Activated CD8-positive, alpha-beta T cell treated with anti-CD3 and anti-CD28 coated beads, Interleukin-2, amount 10 ng/mL, durations not matched to agents 7 days and 5 days (primary cell): ENCODE data around the gene ANKRD17. TPM values are rescaled to one million over a fixed set of nuclear protein-coding genes. Genes with fewer than 3 reads are reported as not detected.

Source experiments
- ATAC-seq: fragments of 150-1000 bp; cut with Tn5 transposase; one replicate; pipeline ENCODE4 v1.10.0; 2021; ENCODE audit warnings: moderate library complexity
- CTCF ChIA-PET: fragments of 350-600 bp; sonication (Branson Sonifier 250); formaldehyde crosslinking; loops from one replicate; lab custom pipeline; 2021; ENCODE audit warnings: antibody characterized with exemption; lab: Charles Lee
- POLR2A ChIA-PET: fragments of 350-600 bp; sonication (Branson Sonifier 250); formaldehyde crosslinking; loops from one replicate; lab custom pipeline; 2021; ENCODE audit warnings: antibody characterized with exemption; lab: Charles Lee
- DNase-seq: peaks from one replicate; pipeline ENCODE4 v3.0.0-alpha.2; 2020
- H3K27ac Mint-ChIP-seq: one replicate; pipeline ENCODE4 v1.8.0; 2021; ENCODE audit warnings: mild to moderate bottlenecking, mixed read lengths
- H3K27me3 Mint-ChIP-seq: one replicate; pipeline ENCODE4 v1.8.0; 2021; ENCODE audit warnings: low read depth, mixed read lengths
- H3K36me3 Mint-ChIP-seq: one replicate; pipeline ENCODE4 v1.8.0; 2021; ENCODE audit warnings: low read depth, mixed read lengths
- H3K4me1 Mint-ChIP-seq: one replicate; pipeline ENCODE4 v1.8.0; 2021; ENCODE audit warnings: low read depth, mixed read lengths
- H3K4me3 Mint-ChIP-seq: one replicate; pipeline ENCODE4 v1.8.0; 2021; ENCODE audit warnings: mild to moderate bottlenecking, mixed read lengths
- H3K9me3 Mint-ChIP-seq: one replicate; pipeline ENCODE4 v1.8.0; 2022; ENCODE audit warnings: mixed read lengths; ENCODE audit not compliant: insufficient read depth
- total RNA-seq, 2 experiments: library from RNA; stranded (reverse); gene quantifications; one replicate each; pipeline ENCODE4 v1.2.3, GENCODE V29; 2021

ANKRD17 gene
- total RNA-seq, 2 experiments from 2014 or later, result 45.8 to 46.6 TPM

DNA sequence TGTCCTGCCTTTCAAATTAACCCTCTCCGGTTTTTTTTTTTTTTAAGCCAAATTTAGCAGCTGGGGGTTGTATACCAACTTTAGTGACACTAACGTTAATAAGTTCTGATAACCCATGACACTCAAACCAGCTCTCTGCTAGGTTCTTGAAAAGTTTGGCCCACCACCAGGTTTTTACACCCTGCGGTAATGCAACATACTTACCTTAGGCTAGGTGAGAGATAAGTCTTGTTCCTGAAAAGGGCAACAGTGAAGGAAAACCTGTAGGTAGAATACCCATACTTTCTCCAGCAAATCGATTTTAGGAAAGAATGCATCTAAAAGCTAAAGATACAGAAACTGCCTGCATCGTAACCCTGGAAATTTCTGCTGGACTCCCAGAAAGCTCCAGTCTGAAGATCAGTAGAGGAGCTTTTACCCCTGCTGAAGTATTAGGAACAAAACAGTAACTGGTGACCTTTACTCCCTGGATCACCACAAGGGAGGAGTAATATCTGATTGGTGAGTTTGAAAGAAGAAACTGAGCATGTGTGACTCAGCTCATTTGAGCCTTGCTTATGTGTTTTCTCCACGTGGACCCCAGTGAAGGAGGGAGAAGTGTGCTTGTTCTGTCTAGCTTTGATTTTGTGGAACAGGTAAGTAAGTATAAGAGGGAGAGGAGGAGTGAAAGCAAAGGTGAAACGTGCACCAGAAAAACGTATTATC is 154.6 kb downstream of the ANKRD17 start:
- ATAC-seq (no peak), DNase-seq (no peak)
- ChIA-PET CTCF (interaction anchor here (0.6 to 2.4 kb wide), 5 partner anchors 9 to 156 kb away, joined by 3 to 9 read pairs (median 4); no protein-coding TSS in a partner anchor), POLR2A (interaction anchor here (1.3 kb wide), 1 partner anchor 14 kb away, joined by 3 read pairs; no protein-coding TSS in a partner anchor)
- Mint-ChIP-seq H3K4me1 (peaks cover 3% of the 10 kb centered on the region), H3K36me3 (peaks cover 22% of the 10 kb centered on the region), H3K27me3 (no peaks in the 10 kb centered on the region), H3K9me3 (no peaks in the 10 kb centered on the region), H3K27ac (no peak overlapping the region), H3K4me3 (no peak overlapping the region)

DNA sequence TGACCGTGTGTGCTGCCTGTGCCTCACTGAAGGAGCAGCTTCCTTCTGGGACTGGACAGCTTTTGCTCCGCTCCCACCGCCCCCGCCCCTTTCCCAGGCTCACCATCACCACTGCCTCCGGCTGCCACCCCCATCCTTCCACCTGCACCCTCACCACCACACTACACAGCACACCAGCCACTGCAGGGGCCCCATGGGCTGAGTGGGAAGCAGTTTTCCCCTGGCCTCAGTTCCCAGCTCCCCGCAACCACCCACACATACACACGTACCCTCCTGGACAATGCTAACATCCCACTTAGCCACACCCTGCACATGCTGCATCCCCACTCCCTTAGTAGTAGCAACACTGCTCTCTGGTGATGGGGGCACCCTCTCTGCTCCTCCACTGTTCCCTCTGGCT is 159.5 kb downstream of the ANKRD17 start:
- peaks cover under 1% of the 10 kb centered on the region for H3K4me1 Mint-ChIP-seq
- CTCF ChIA-PET, result no interaction called here
- H3K27ac Mint-ChIP-seq, result no peak overlapping the region
- H3K36me3 Mint-ChIP-seq, result peaks cover 25% of the 10 kb centered on the region
- ATAC-seq (no peak), DNase-seq (no peak)
- no peaks in the 10 kb centered on the region for H3K27me3 Mint-ChIP-seq
- POLR2A ChIA-PET, result no interaction called here
- H3K9me3 Mint-ChIP-seq, result no peaks in the 10 kb centered on the region
- H3K4me3 Mint-ChIP-seq, result no peak overlapping the region

DNA sequence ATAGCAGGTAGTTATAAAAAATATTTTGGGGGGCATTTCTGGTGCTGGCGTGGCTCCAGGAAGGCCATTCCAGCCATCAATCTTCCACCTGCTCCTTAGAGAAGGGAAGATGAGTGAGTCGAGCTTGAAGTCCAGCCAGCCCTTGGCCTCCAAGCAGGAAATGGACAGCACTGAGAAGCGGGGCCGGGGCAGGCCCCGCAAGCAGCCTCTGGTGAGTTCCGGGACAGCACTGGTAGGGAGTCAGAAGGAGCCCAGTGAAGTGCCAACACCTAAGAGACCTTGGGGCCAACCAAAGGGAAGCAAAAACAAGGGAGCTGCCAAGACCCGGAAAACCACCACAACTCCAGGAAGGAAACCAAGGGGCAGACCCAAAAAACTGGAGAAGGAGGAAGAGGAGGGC is 159.9 kb downstream of the ANKRD17 start:
- CTCF ChIA-PET, result no interaction called here
- Mint-ChIP-seq H3K4me3 (no peak overlapping the region), H3K27me3 (no peaks in the 10 kb centered on the region), H3K27ac (no peak overlapping the region), H3K4me1 (no peaks in the 10 kb centered on the region), H3K36me3 (peaks cover 25% of the 10 kb centered on the region), H3K9me3 (no peaks in the 10 kb centered on the region)
- DNase-seq, result no peak
- POLR2A ChIA-PET, result no interaction called here
- ATAC-seq, result no peak

DNA sequence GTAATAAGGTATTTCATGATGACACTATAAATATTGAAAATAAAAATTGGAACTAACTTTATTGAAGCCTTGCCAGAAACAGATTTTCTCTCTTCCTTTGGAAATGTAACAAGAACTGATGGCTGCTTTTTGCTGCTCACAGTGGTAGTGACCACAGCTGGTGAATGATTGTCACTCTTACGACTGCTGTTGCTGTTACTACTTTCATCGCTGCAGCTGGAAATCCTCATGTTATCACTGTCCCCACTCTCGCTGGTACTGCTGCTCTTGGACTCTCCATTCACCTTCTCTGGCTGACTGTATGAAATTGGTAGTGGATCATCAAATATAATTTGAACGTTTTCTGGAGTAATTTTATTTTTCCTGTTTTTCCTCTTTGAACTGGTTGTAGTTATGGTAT is 160.6 kb downstream of the ANKRD17 start:
- Mint-ChIP-seq H3K9me3 (no peaks in the 10 kb centered on the region), H3K36me3 (peaks cover 24% of the 10 kb centered on the region), H3K4me1 (no peaks in the 10 kb centered on the region), H3K27ac (no peak overlapping the region), H3K27me3 (no peaks in the 10 kb centered on the region), H3K4me3 (no peak overlapping the region)
- ChIA-PET POLR2A (interaction anchor here (0.6 to 1.1 kb wide), 4 partner anchors 28 to 160 kb away, joined by 3 to 5 read pairs (median 4); partner anchors contain the start of gene ANKRD17), CTCF (no interaction called here)
- ATAC-seq (no peak), DNase-seq (no peak)

DNA sequence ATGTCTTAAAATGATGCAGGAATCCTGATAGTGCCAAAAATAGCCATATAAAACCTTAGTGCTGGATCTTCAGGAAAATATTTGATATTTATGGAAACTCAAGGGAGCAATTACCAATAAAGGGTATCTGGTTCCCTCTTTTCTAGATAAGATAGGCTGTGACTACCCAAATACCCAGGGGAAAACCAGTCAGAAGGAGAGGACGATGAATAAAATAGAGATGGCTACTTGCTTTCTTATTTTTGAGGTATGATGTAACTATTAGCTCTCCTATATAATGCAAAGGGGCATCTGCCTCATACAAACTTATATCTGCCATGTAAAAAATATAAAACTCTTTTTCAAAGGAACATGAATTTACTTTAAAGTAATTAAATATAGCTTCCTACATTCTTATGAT is 165.7 kb downstream of the ANKRD17 start:
- ChIA-PET POLR2A (no interaction called here), CTCF (no interaction called here)
- Mint-ChIP-seq H3K9me3 (no peaks in the 10 kb centered on the region), H3K27ac (no peak overlapping the region), H3K4me1 (no peaks in the 10 kb centered on the region), H3K27me3 (no peaks in the 10 kb centered on the region), H3K4me3 (no peak overlapping the region), H3K36me3 (peaks cover 32% of the 10 kb centered on the region)
- DNase-seq (no peak), ATAC-seq (no peak)

DNA sequence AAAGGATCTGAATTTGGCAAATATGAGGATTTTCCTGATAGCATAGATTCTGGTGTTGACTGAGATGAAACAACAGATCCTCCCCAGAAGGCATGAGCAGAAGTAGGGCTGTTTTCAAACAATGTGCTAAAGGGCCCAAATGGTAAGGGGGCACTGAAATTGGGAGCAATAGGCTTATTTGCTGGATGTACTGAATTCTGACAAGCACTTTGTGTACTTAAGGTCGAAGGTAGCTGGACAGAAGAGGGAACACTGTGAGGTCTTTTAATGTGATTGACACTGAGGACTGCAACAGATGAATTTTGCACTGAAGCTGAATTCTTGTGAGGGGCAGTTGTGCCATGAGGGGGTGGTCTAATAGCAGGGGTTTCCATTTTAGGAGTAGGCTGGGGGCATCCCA is 167.9 kb downstream of the ANKRD17 start:
- DNase-seq (no peak), ATAC-seq (no peak)
- Mint-ChIP-seq H3K4me1 (peaks cover 7% of the 10 kb centered on the region), H3K27me3 (no peaks in the 10 kb centered on the region), H3K4me3 (no peak overlapping the region), H3K36me3 (peaks cover 38% of the 10 kb centered on the region), H3K9me3 (no peaks in the 10 kb centered on the region), H3K27ac (peak overlapping the region; percentile 26)
- ChIA-PET POLR2A (interaction anchor here (1.3 kb wide), 1 partner anchor 169 kb away, joined by 4 read pairs; no protein-coding TSS in a partner anchor), CTCF (interaction anchor here (1.1 to 2.6 kb wide), 2 partner anchors 14 to 167 kb away, joined by 4 to 11 read pairs; partner anchors contain the start of gene ANKRD17)

DNA sequence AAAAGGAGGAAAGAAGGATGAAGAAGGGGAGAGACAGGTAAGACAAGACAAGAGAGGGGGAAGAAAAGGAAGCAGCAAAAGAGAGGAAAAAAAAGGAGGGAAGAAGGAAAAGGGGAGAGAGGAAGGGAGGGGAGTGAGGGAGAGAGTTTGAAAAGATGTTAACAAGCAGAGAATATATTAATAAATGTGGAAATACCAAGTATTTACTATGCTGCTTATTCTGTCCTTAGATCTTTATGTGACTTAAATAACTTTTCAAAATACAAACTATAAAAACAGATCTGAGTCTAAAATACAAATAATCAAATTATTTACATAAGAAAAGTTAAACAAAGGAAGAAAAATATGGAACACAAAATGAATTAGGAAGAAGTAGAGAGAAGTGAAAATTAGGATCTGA is 170.7 kb downstream of the ANKRD17 start:
- peaks cover 7% of the 10 kb centered on the region for H3K4me1 Mint-ChIP-seq
- CTCF ChIA-PET, result interaction anchor here (1.5 to 2.5 kb wide), 2 partner anchors 16 to 169 kb away, joined by 5 to 9 read pairs; no protein-coding TSS in a partner anchor
- H3K27me3 Mint-ChIP-seq, result no peaks in the 10 kb centered on the region
- peaks cover 42% of the 10 kb centered on the region for H3K36me3 Mint-ChIP-seq
- no peak for DNase-seq
- H3K4me3 Mint-ChIP-seq, result no peak overlapping the region
- POLR2A ChIA-PET, result no interaction called here
- no peak overlapping the region for H3K27ac Mint-ChIP-seq
- no peaks in the 10 kb centered on the region for H3K9me3 Mint-ChIP-seq
- no peak for ATAC-seq

DNA sequence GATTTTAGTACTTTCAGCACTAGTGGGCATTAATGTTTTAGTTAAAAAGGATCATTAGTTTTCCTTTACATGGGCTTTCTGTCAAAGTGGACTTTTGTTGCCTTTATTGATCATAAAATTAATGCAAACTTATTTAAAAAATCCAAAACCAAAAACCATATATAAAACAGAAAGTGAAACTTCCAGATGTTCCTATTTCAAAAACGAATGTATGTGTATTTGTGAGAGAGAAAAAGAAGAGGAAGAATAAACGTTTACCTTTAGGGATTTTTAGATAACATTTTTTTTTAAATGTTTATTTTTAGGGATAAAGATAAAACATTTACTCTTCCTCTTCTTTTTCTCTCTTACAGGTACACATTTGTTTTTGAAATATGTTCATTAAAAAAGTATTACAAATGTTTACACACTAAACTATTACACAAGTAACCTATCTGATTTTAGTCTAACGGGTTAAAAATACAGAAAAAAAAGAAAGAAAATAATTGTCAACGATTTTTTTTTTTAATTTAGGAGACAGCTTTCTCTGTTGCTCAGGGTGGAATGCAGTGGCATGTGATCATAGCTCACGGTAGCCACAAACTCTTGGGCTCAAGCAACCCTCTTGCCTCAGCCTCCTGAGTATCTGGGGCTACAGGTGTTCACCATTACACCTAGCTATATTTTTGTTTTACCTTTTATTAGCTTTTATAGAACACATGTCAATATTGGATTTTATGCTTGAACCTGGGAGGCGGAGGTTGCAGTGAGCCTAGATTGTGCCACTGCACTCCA is 172.3 kb downstream of the ANKRD17 start:
- Mint-ChIP-seq H3K27ac (peak overlapping the region; percentile 49), H3K4me3 (peak overlapping the region; percentile 46), H3K9me3 (no peaks in the 10 kb centered on the region), H3K4me1 (peaks cover 7% of the 10 kb centered on the region), H3K27me3 (no peaks in the 10 kb centered on the region), H3K36me3 (peaks cover 41% of the 10 kb centered on the region)
- peak; percentile 74 for ATAC-seq
- no peak for DNase-seq
- POLR2A ChIA-PET, result interaction anchor here (1.1 kb wide), 1 partner anchor 16 kb away, joined by 6 read pairs; no protein-coding TSS in a partner anchor
- CTCF ChIA-PET, result interaction anchor here (0.6 to 1.5 kb wide), 2 partner anchors 16 to 170 kb away, joined by 4 to 5 read pairs; no protein-coding TSS in a partner anchor

DNA sequence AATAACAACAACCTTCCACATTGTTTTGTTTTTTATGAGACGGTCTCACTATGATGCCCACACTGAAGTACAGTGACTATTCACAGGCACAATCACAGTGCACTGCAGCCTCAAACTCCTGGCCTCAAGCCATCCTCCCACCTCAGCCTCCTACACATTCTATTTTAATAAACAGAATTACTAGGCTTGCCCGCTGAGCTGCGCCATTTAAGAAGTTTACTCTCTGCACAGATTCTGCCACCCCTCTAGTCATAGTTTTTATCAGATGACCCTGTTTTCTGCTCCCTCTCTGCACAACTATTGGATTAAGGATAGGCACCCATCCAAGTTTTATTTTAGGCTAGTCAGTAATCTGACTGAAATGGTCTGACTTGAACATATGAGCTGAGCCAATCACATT is 177.8 kb downstream of the ANKRD17 start:
- DNase-seq (no peak), ATAC-seq (no peak)
- Mint-ChIP-seq H3K27ac (peak overlapping the region; percentile 11), H3K4me3 (no peak overlapping the region), H3K4me1 (peaks cover 4% of the 10 kb centered on the region), H3K9me3 (no peaks in the 10 kb centered on the region), H3K27me3 (no peaks in the 10 kb centered on the region), H3K36me3 (peaks cover 46% of the 10 kb centered on the region)
- ChIA-PET CTCF (interaction anchor here (2.2 kb wide), 1 partner anchor 10 kb away, joined by 13 read pairs; the partner anchor contains the start of gene COX18), POLR2A (interaction anchor here (1.5 to 2.9 kb wide), 2 partner anchors 11 to 178 kb away, joined by 3 to 10 read pairs; partner anchors contain the start of genes ANKRD17 and COX18)

DNA sequence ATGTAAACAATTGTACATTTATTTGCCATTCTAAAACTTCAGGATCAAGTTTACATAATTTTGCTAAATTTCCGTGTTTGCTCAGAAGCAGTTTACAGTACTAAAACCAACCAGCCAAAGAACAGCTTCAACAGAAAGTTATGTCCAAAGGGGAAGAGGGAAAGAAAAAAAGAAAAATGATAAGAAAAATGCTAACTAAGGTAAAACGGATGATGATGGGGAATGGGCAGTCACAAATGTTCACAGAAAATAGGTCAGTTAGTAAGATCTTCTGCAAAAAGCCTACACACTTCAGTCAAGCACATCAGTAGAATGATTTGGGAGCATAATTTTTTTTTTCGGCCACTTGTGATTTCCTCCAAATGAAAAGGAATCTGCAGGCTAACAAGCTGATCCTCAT is 182.8 kb downstream of the ANKRD17 start:
- Mint-ChIP-seq H3K27ac (no peak overlapping the region), H3K4me1 (peaks cover 3% of the 10 kb centered on the region), H3K36me3 (peaks cover 33% of the 10 kb centered on the region), H3K4me3 (no peak overlapping the region), H3K27me3 (no peaks in the 10 kb centered on the region), H3K9me3 (no peaks in the 10 kb centered on the region)
- ATAC-seq, result no peak
- ChIA-PET POLR2A (no interaction called here), CTCF (interaction anchor here (1.7 kb wide), 1 partner anchor 181 kb away, joined by 4 read pairs; no protein-coding TSS in a partner anchor)
- DNase-seq, result no peak

DNA sequence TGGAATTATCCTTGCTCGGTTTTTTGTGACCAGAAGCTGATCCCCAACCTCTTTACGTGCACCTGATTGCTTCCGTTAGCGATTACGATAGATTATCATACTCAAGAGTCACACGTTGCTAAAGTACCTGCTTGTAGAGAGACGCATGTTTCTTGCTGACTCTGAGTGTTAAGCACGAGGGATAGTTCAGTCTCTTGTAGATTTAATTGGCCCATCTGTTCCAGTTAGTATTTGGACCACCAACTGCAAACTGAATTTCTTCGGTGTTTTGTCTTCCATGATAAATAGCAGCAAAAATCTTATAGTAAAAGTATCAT is 188.6 kb downstream of the ANKRD17 start:
- ChIA-PET CTCF (interaction anchor here (1.1 to 3.6 kb wide), 4 partner anchors 10 to 188 kb away, joined by 4 to 21 read pairs (median 11); partner anchors contain the start of gene ANKRD17), POLR2A (interaction anchor here (0.6 to 2.4 kb wide), 9 partner anchors 10 to 189 kb away, joined by 3 to 22 read pairs (median 5); partner anchors contain the start of gene ANKRD17)
- Mint-ChIP-seq H3K9me3 (no peaks in the 10 kb centered on the region), H3K4me3 (peak overlapping the region; percentile 83), H3K4me1 (peaks cover 31% of the 10 kb centered on the region), H3K36me3 (peaks cover 23% of the 10 kb centered on the region), H3K27me3 (no peaks in the 10 kb centered on the region), H3K27ac (peak overlapping the region; percentile 94)
- no peak for DNase-seq
- no peak for ATAC-seq
